Measurements from ENCODE around the gene ZNF407.

GRCh38 chr18:74869904-74870863, 272.5 kb downstream of the ZNF407 start:
- TF ChIP-seq EZH2 (IDR thresholded peaks at IDR 0.05; ENCODE audit: low read depth, unreplicated experiment) (no peak), CTCF (conservative IDR thresholded peaks at IDR 0.05; ENCODE audit: low read depth in 2 of 2) (no peak), POLR2AphosphoS5 (IDR thresholded peaks at IDR 0.05; ENCODE audit: low read depth) (no peak), EZH2phosphoT487 (IDR thresholded peaks at IDR 0.05; ENCODE audit: unreplicated experiment) (no peak), ZNF114 (CRISPR knock-in tag; IDR thresholded peaks at IDR 0.05) (no peak), CREB1 (CRISPR knock-in tag; IDR thresholded peaks at IDR 0.05; ENCODE audit: low read depth) (no peak), ZNF331 (CRISPR knock-in tag; IDR thresholded peaks at IDR 0.05; ENCODE audit: low read depth) (no peak), JUNB (IDR thresholded peaks at IDR 0.05; ENCODE audit: unreplicated experiment) (no peak), REST (IDR thresholded peaks at IDR 0.05; ENCODE audit: unreplicated experiment) (no peak), STAT1 (IDR thresholded peaks at IDR 0.05; ENCODE audit: unreplicated experiment) (no peak), ETS1 (IDR thresholded peaks at IDR 0.05) (no peak)
